ENCODE measurements around the gene ABCA4. TPM values are rescaled to one million over a fixed set of nuclear protein-coding genes. Genes with fewer than 3 reads are reported as not detected.

ABCA4 gene
- total and polyA plus RNA-seq, 2 experiments from 2014 or later, result 0.20 to 3.7 TPM

DNA sequence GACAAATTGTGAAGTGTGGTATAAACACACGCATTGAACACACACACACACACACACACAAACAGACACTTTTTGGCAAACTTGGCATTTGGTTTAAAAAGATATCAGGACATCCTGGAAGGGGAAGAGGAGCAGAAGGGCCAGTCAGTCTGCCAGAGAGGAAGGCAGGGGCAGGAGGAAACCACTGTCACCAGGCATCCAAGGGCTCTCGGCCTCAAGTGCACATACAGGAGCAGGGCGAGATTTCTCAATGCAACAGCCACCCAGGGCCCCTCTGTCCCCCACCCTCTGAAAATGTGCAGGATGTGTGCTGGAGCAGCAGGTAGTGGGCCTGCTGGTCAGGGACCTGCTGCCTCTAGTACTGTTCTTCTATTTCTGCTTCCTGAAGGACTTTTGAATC lies 71.2 kb downstream of the ABCA4 start:
- Histone ChIP-seq H3K27me3 (replicated peaks; ENCODE audit: insufficient read depth) (no peaks in the 10 kb centered on the region), H3K27ac (peak overlapping the region; percentile 53), H3K4me2 (ENCODE audit: unreplicated experiment) (peak overlapping the region; percentile 35), H3F3A (ENCODE audit: insufficient read depth) (peaks cover 25% of the 10 kb centered on the region), H3K4me1 (ENCODE audit: insufficient read depth) (peaks cover 46% of the 10 kb centered on the region), H3K9ac (no peak overlapping the region), H3K9me2 (ENCODE audit: insufficient read depth) (no peaks in the 10 kb centered on the region), H3K4me3 (no peak overlapping the region), H3K9me3 (ENCODE audit: low read depth) (no peaks in the 10 kb centered on the region), H3K79me2 (ENCODE audit: insufficient read depth) (no peaks in the 10 kb centered on the region), H3K36me3 (ENCODE audit: low read depth) (no peaks in the 10 kb centered on the region), H2AFZ (0 out of 2 replicates have a peak overlapping the region, but pooled peaks have one; percentile 35), H4K20me1 (ENCODE audit: insufficient read depth) (no peaks in the 10 kb centered on the region)
- DNase-seq, result no peak
- 69 to 73% methylated on average over 2 to 3 of the region's 3 CpGs for WGBS, 2 experiments (ENCODE audit: low coverage in 1 of 2, low lambda C conversion rate in 2 of 2, missing lambda C conversion rate in 2 of 2)
- in situ Hi-C loops (cut with MboI), result loop anchor here (25.0 kb wide), 1 partner anchor 763 kb away; the partner anchor contains the start of gene SLC44A3
- TF ChIP-seq EZH2phosphoT487 (IDR thresholded peaks at IDR 0.05; ENCODE audit: insufficient read depth, low read depth) (no peak), EZH2 (IDR thresholded peaks at IDR 0.05; ENCODE audit: insufficient read depth, poor library complexity, severe bottlenecking) (no peak)

- Histone ChIP-seq H2AFZ (peak overlapping the region; percentile 47), H3K79me2 (ENCODE audit: insufficient read depth) (no peaks in the 10 kb centered on the region), H3K4me3 (no peak overlapping the region), H3K36me3 (ENCODE audit: low read depth) (no peaks in the 10 kb centered on the region), H3K27ac (peak overlapping the region; percentile 71), H3K9ac (no peak overlapping the region), H3K9me3 (ENCODE audit: low read depth) (no peaks in the 10 kb centered on the region), H3K27me3 (replicated peaks; ENCODE audit: insufficient read depth) (no peaks in the 10 kb centered on the region), H3K9me2 (ENCODE audit: insufficient read depth) (no peaks in the 10 kb centered on the region), H3K4me1 (ENCODE audit: insufficient read depth) (peaks cover 46% of the 10 kb centered on the region), H3F3A (ENCODE audit: insufficient read depth) (peaks cover 25% of the 10 kb centered on the region), H4K20me1 (ENCODE audit: insufficient read depth) (no peaks in the 10 kb centered on the region), H3K4me2 (ENCODE audit: unreplicated experiment) (no peak overlapping the region)
- in situ Hi-C loops (cut with MboI), result loop anchor here (25.0 kb wide), 1 partner anchor 764 kb away; the partner anchor contains the start of gene SLC44A3
- WGBS, 2 experiments (ENCODE audit: low coverage in 1 of 2, low lambda C conversion rate in 2 of 2, missing lambda C conversion rate in 2 of 2), result 65 to 72% methylated on average over 11 of the region's 11 CpGs
- peak; percentile 77 for DNase-seq
- TF ChIP-seq EZH2 (IDR thresholded peaks at IDR 0.05; ENCODE audit: insufficient read depth, poor library complexity, severe bottlenecking) (no peak), EZH2phosphoT487 (IDR thresholded peaks at IDR 0.05; ENCODE audit: insufficient read depth, low read depth) (no peak)
These were observed 72.4 kb downstream of the ABCA4 start for GRCh38 chr1:94048413-94049164.

- Histone ChIP-seq H3K4me3 (no peak overlapping the region), H2AFZ (peak overlapping the region; percentile 47), H3K27me3 (replicated peaks; ENCODE audit: insufficient read depth) (no peaks in the 10 kb centered on the region), H3F3A (ENCODE audit: insufficient read depth) (peaks cover 25% of the 10 kb centered on the region), H3K4me1 (ENCODE audit: insufficient read depth) (peaks cover 46% of the 10 kb centered on the region), H3K9ac (no peak overlapping the region), H3K4me2 (ENCODE audit: unreplicated experiment) (no peak overlapping the region), H3K79me2 (ENCODE audit: insufficient read depth) (no peaks in the 10 kb centered on the region), H3K9me2 (ENCODE audit: insufficient read depth) (no peaks in the 10 kb centered on the region), H3K36me3 (ENCODE audit: low read depth) (no peaks in the 10 kb centered on the region), H3K27ac (peak overlapping the region; percentile 71), H3K9me3 (ENCODE audit: low read depth) (no peaks in the 10 kb centered on the region), H4K20me1 (ENCODE audit: insufficient read depth) (no peaks in the 10 kb centered on the region)
- TF ChIP-seq EZH2 (IDR thresholded peaks at IDR 0.05; ENCODE audit: insufficient read depth, poor library complexity, severe bottlenecking) (no peak), EZH2phosphoT487 (IDR thresholded peaks at IDR 0.05; ENCODE audit: insufficient read depth, low read depth) (no peak)
- DNase-seq, result no peak
- 73% methylated on average over 2 of the region's 2 CpGs for WGBS, 2 experiments (ENCODE audit: low coverage in 1 of 2, low lambda C conversion rate in 2 of 2, missing lambda C conversion rate in 2 of 2)
- in situ Hi-C loops (cut with MboI), result loop anchor here (25.0 kb wide), 1 partner anchor 764 kb away; the partner anchor contains the start of gene SLC44A3
These were observed 73.0 kb downstream of the ABCA4 start for GRCh38 chr1:94047949-94048348.

DNA sequence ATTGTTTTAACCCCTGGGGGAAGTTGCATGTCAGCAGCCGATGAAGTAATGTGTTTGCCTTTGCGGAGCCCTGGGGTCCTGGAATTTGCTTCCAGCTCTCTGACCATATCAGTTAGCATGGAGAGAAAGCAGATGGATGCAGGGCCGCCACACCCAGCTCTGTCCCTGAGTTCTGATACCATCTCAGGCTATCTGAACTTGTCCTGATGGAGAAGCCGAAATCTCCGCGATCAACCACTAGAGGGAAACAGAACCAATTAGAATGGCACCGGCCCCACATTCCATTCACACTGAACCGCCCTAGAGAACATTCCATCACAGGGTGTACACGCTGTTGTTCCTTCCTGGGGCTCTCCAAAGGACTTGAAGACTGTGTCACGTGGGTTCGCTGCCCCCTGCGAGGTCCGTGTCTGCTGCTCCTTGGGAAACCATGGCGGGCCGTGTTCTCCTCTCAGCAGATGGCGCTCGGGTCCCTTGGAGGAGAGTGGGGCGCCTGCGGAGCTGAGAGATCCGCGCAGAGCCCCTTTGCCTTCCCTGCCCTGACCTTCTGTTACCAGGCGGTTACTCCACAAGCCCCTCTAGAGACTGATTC lies 75.4 kb downstream of the ABCA4 start:
- Histone ChIP-seq H3K4me3 (peak overlapping the region; percentile 36), H3K79me2 (ENCODE audit: insufficient read depth) (no peaks in the 10 kb centered on the region), H3K27ac (peak overlapping the region; percentile 37), H3K4me2 (ENCODE audit: unreplicated experiment) (peak overlapping the region; percentile 52), H3F3A (ENCODE audit: insufficient read depth) (peaks cover 23% of the 10 kb centered on the region), H3K27me3 (replicated peaks; ENCODE audit: insufficient read depth) (no peaks in the 10 kb centered on the region), H3K4me1 (ENCODE audit: insufficient read depth) (peaks cover 38% of the 10 kb centered on the region), H3K9me2 (ENCODE audit: insufficient read depth) (no peaks in the 10 kb centered on the region), H3K9me3 (ENCODE audit: low read depth) (no peaks in the 10 kb centered on the region), H3K36me3 (ENCODE audit: low read depth) (no peaks in the 10 kb centered on the region), H2AFZ (peak overlapping the region; percentile 78), H4K20me1 (ENCODE audit: insufficient read depth) (no peaks in the 10 kb centered on the region), H3K9ac (peak overlapping the region; percentile 26; the same call in 1 of the 2 replicates)
- WGBS, 2 experiments (ENCODE audit: low coverage in 1 of 2, low lambda C conversion rate in 2 of 2, missing lambda C conversion rate in 2 of 2), result 10 to 12% methylated on average over 22 of the region's 22 CpGs
- in situ Hi-C loops (cut with MboI), result loop anchor here (25.0 kb wide), 1 partner anchor 767 kb away; the partner anchor contains the start of gene SLC44A3
- DNase-seq, result peak; percentile 98
- no peak for TF ChIP-seq EZH2 (IDR thresholded peaks at IDR 0.05; ENCODE audit: insufficient read depth, poor library complexity, severe bottlenecking)
- TF ChIP-seq EZH2phosphoT487 (IDR thresholded peaks at IDR 0.05; ENCODE audit: insufficient read depth, low read depth), result no peak
